GM12872 (cell line): ENCODE measurements around the gene TRAPPC2.

Source experiments
- TF ChIP-seq, protein P1 (sequence below): IDR thresholded peaks from 3 replicates; pipeline ENCODE4 v1.5.1; 2011; ENCODE audit warnings: low read depth, mild to moderate bottlenecking, low read length, moderate library complexity; ENCODE audit not compliant: insufficient read depth

TRAPPC2 gene

DNA sequence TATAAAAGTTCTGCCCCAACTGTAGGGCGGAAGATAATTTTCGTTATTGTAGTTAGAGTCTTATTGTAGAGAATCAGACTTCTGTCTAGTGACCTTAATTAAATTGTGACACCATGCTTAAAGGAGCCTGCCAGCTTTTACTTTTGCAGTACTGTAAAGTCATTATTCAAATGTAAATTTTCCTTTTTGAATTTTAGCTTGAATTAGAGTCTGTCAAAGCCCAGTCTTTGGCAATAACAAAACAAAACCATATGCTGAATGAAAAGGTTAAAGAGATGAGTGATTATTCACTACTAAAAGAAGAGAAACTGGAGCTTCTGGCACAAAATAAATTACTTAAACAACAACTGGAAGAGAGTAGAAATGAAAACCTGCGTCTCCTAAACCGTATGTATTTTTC lies 22.0 kb upstream of the TRAPPC2 start:
- TF ChIP-seq, protein P1, sequence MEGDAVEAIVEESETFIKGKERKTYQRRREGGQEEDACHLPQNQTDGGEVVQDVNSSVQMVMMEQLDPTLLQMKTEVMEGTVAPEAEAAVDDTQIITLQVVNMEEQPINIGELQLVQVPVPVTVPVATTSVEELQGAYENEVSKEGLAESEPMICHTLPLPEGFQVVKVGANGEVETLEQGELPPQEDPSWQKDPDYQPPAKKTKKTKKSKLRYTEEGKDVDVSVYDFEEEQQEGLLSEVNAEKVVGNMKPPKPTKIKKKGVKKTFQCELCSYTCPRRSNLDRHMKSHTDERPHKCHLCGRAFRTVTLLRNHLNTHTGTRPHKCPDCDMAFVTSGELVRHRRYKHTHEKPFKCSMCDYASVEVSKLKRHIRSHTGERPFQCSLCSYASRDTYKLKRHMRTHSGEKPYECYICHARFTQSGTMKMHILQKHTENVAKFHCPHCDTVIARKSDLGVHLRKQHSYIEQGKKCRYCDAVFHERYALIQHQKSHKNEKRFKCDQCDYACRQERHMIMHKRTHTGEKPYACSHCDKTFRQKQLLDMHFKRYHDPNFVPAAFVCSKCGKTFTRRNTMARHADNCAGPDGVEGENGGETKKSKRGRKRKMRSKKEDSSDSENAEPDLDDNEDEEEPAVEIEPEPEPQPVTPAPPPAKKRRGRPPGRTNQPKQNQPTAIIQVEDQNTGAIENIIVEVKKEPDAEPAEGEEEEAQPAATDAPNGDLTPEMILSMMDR = no peak

DNA sequence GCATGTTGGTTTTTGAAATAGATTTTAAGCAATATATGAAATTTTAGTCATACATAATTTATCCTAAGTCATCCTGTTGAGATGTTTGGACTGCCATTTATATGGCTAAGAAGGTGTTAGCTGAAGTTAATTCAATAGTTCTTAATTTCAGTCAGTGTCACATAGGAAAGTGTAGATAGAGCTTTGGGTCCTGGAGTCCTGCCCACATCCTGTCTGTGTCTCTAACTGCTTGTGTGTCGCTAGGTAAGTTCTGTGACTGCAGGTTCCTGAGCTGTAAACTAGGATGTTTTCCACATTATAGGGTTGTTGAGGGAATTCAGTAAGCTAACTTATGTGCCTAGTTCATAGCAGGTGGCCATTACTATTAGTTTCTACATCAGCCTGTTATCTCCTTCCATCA lies 20.8 kb upstream of the TRAPPC2 start:
- TF ChIP-seq, protein P1 = no peak

DNA sequence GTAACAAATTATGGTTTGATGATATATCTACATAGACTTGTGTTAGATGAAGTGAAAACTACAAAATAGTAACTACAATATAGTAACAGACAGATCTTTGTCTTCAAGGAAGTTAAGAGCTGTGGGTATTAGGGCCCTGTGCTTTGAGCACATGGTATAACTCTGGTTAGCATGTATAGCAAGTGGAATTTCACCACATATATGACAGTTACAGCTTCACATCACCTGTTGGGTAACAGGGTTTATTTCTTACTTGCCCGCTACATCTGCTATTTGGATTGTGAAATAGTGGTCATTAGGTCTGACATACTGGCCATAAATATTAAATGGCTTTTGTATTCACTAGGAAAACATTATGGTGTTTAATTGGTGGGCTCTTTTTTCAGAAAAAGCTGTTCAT lies 20.3 kb upstream of the TRAPPC2 start:
- TF ChIP-seq, protein P1 = no peak

DNA sequence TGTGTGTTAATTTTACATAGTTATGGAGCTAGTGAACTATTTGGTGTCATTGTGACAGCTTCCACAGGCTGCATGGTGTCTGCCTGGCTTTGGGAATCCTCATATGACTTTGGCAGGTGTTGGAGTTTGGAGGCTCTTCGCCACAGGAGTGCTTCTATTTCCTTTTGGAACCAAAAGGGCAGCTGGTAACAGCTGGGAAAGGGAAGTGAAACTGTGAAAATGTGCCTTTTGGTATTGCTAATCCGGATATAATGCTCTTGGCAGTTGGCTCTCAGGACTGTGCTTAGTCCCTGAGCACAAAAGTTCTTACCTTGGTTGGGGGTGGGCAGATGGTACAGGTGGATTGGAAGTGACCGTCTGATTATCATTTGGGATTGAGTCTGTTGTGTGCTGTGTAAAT lies 18.2 kb upstream of the TRAPPC2 start:
- TF ChIP-seq, protein P1 = no peak

DNA sequence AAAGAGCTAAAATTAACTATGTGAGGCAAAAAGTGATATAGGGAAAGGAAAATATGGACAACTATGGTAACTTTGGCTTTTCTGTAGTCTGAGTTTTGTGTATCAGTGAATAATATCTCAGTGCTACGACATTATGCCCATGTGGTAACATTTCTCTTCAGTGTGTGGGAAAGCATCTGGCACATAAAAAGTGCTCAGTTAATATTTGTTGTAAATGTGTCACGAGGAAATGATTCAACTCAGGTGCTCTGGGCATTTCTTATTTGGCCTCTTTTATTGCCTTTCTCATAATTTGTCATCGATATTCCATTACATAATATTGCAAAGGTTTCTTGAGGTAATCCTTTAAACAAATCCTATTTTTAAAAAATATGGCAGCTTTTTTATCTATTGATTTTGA lies 17.7 kb upstream of the TRAPPC2 start:
- TF ChIP-seq, protein P1 = no peak

- TF ChIP-seq, protein P1 = no peak
Measured at GRCh38 chrX:13750812-13751211, 16.4 kb upstream of the TRAPPC2 start.

GRCh38 chrX:13750204-13750603 lies 15.8 kb upstream of the TRAPPC2 start:
- TF ChIP-seq, protein P1 = peak; percentile 51; the same call in 2 of the 3 replicates

DNA sequence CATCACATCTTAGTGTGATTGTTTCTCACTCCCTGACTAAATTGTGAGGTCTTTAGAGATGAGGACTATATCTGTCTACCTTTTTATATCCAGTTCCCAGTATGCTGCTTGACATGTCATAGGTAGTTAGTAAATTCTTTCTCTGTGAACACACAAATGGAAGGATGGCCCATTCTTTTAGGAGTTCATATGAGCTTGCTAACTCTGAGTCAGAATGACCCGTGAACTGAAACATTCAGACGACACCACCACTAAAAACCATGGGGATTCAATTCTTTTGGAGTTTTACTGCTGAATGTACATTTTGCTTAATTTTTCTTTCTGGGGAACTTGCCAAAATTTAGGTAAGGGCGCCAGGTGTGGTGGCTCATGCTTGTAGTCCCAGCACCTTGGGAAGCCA lies 14.1 kb upstream of the TRAPPC2 start:
- TF ChIP-seq, protein P1 = no peak
